Lung (tissue), 12 donors: ENCODE data around the gene LRRC75A. TPM values are rescaled to one million over a fixed set of nuclear protein-coding genes. Genes with fewer than 3 reads are reported as not detected.
A peak's percentile ranks its signal among the peaks of the same experiment; 100 is the strongest.

ENCODE experiments used
- ATAC-seq: fragments of 200-7000 bp; cut with Tn5 transposase; one replicate; pipeline ENCODE4 v1.9.1; 2020; ENCODE audit warnings: moderate number of reproducible peaks; ENCODE audit not compliant: insufficient read depth, low FRiP score
- DNase-seq, 3 donors: peaks; one replicate each; pipeline ENCODE4 v3.0.0-alpha.2; 2013 to 2017
- H3K27ac ChIP-seq, 2 donors: one replicate each; pipeline ENCODE4 v1.5.1; 2013; ENCODE audit warnings: mild to moderate bottlenecking in 2 of 2, moderate library complexity in 2 of 2, control low read depth in 1 of 2, inconsistent platforms in 1 of 2, low read depth in 1 of 2, low read length in 1 of 2
- H3K27me3 ChIP-seq, 3 donors: one replicate each; pipeline ENCODE4 v1.5.1; 2013; ENCODE audit warnings: low read length in 2 of 3; ENCODE audit not compliant: control insufficient read depth in 3 of 3, insufficient read depth in 3 of 3
- H3K36me3 ChIP-seq, 4 donors: one replicate each; pipeline ENCODE4 v1.5.1; 2013; ENCODE audit warnings: low read length in 4 of 4, mild to moderate bottlenecking in 1 of 4, moderate library complexity in 1 of 4; ENCODE audit not compliant: control insufficient read depth in 4 of 4, insufficient read depth in 4 of 4
- H3K4me1 ChIP-seq, 5 donors: one replicate each; pipeline ENCODE4 v1.5.1; 2013; ENCODE audit warnings: low read length in 5 of 5, mild to moderate bottlenecking in 2 of 5, moderate library complexity in 1 of 5; ENCODE audit not compliant: control insufficient read depth in 5 of 5, insufficient read depth in 5 of 5
- H3K4me3 ChIP-seq: one replicate; pipeline ENCODE4 v1.5.1; 2013; ENCODE audit warnings: mild to moderate bottlenecking, control low read depth, moderate library complexity
- H3K9ac ChIP-seq, 2 donors: one replicate each; pipeline ENCODE4 v1.5.1; 2013; ENCODE audit warnings: low read length in 2 of 2, control low read depth in 1 of 2; ENCODE audit not compliant: insufficient read depth in 1 of 2
- H3K9me3 ChIP-seq, 4 donors: one replicate each; pipeline ENCODE4 v1.5.1; 2013; ENCODE audit warnings: low read length in 3 of 4, mild to moderate bottlenecking in 1 of 4, moderate library complexity in 1 of 4; ENCODE audit not compliant: control insufficient read depth in 4 of 4, insufficient read depth in 3 of 4
- WGBS, 2 donors: extraction: QIAGEN DNeasy Blood & Tissue Kit; methylation state at CpG; one replicate each; pipeline ENCODE4 v1.1.7; 2013; 5-methylcytosine and 5-hydroxymethylcytosine counted together
- polyA plus RNA-seq, 2 donors: library from polyadenylated mRNA; stranded (reverse); fragments of 200-250 nt; gene quantifications; one replicate each; pipeline ENCODE4 v1.2.1, GENCODE V29; 2013
- total RNA-seq, 2 donors: library from RNA; depleted of rRNA in 1 of 2; stranded (reverse); fragments of >200 nt in 1 of 2; gene quantifications; one replicate each; pipeline ENCODE4 v1.2.1, GENCODE V29; 2014 to 2021
- TF ChIP-seq, protein P1 (sequence below): IDR thresholded peaks from 2 replicates; pipeline ENCODE4 v1.5.1; 2012; ENCODE audit warnings: mild to moderate bottlenecking; ENCODE audit errors: control extremely low read depth, extremely low read depth
- donor health status: control.
- donor health status: control.
- donor health status: Bipolar disorder and iron deficiency.
- donor health status: healthy.
- donor health status: DM: yes; HTN: yes; CAD: no.

The LRRC75A gene
- total and polyA plus RNA-seq, 4 donors, result 0.68 to 3.4 (median 2.4) TPM

GRCh38 chr17:16428098-16428882, 63.7 kb downstream of the LRRC75A start:
- peaks cover 0 to 41% (median 0%) of the 10 kb centered on the region in 4 donors for H3K36me3 ChIP-seq
- peak; percentile 71 to 80 (median 77) for DNase-seq
- ATAC-seq, result peak; percentile 64

GRCh38 chr17:16427020-16427419, 65.0 kb downstream of the LRRC75A start:
- H3K4me3 ChIP-seq, result no peak overlapping the region
- no peaks in the 10 kb centered on the region for H3K27me3 ChIP-seq
- ATAC-seq, result no peak
- H3K27ac ChIP-seq, result no peak overlapping the region
- no peaks in the 10 kb centered on the region for H3K9me3 ChIP-seq
- H3K4me1 ChIP-seq, result peaks cover 0 to 14% (median 0%) of the 10 kb centered on the region in 5 donors
- peaks cover 0 to 51% (median 0%) of the 10 kb centered on the region in 4 donors for H3K36me3 ChIP-seq
- TF ChIP-seq, protein P1, sequence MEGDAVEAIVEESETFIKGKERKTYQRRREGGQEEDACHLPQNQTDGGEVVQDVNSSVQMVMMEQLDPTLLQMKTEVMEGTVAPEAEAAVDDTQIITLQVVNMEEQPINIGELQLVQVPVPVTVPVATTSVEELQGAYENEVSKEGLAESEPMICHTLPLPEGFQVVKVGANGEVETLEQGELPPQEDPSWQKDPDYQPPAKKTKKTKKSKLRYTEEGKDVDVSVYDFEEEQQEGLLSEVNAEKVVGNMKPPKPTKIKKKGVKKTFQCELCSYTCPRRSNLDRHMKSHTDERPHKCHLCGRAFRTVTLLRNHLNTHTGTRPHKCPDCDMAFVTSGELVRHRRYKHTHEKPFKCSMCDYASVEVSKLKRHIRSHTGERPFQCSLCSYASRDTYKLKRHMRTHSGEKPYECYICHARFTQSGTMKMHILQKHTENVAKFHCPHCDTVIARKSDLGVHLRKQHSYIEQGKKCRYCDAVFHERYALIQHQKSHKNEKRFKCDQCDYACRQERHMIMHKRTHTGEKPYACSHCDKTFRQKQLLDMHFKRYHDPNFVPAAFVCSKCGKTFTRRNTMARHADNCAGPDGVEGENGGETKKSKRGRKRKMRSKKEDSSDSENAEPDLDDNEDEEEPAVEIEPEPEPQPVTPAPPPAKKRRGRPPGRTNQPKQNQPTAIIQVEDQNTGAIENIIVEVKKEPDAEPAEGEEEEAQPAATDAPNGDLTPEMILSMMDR, result no peak
- DNase-seq, result no peak
- H3K9ac ChIP-seq, result no peak overlapping the region
- 96 to 98% methylated on average over 3 of the region's 3 CpGs for WGBS, 2 donors

More at GRCh38 chr17:16428098-16428882, 63.7 kb downstream of the LRRC75A start:
- TF ChIP-seq, protein P1, result peak; percentile 34
- Histone ChIP-seq H3K9ac (no peak overlapping the region), H3K27ac (no peak overlapping the region), H3K27me3 (no peaks in the 10 kb centered on the region), H3K4me1 (peaks cover 0 to 14% (median 0%) of the 10 kb centered on the region in 5 donors), H3K4me3 (no peak overlapping the region), H3K9me3 (no peaks in the 10 kb centered on the region)
- 59 to 64% methylated on average over 15 of the region's 15 CpGs for WGBS, 2 donors

- no peaks in the 10 kb centered on the region for H3K9me3 ChIP-seq
- H3K9ac ChIP-seq, result no peak overlapping the region
- peaks cover 0 to 14% (median 0%) of the 10 kb centered on the region in 5 donors for H3K4me1 ChIP-seq
- H3K36me3 ChIP-seq, result peaks cover 0 to 47% (median 0%) of the 10 kb centered on the region in 4 donors
- H3K4me3 ChIP-seq, result no peak overlapping the region
- TF ChIP-seq, protein P1, result no peak
- ATAC-seq (no peak), DNase-seq (no peak)
- H3K27ac ChIP-seq, result no peak overlapping the region
- no peaks in the 10 kb centered on the region for H3K27me3 ChIP-seq
- WGBS, 2 donors, result 74 to 88% methylated on average over 20 of the region's 20 CpGs
These were observed 66.0 kb downstream of the LRRC75A start for GRCh38 chr17:16425698-16426659.
